ENCODE data around the gene ANK2.

- TF ChIP-seq EZH2 (IDR thresholded peaks at IDR 0.05; ENCODE audit: borderline replicate concordance, low read length), result no peak
- TF ChIP-seq, protein P1, sequence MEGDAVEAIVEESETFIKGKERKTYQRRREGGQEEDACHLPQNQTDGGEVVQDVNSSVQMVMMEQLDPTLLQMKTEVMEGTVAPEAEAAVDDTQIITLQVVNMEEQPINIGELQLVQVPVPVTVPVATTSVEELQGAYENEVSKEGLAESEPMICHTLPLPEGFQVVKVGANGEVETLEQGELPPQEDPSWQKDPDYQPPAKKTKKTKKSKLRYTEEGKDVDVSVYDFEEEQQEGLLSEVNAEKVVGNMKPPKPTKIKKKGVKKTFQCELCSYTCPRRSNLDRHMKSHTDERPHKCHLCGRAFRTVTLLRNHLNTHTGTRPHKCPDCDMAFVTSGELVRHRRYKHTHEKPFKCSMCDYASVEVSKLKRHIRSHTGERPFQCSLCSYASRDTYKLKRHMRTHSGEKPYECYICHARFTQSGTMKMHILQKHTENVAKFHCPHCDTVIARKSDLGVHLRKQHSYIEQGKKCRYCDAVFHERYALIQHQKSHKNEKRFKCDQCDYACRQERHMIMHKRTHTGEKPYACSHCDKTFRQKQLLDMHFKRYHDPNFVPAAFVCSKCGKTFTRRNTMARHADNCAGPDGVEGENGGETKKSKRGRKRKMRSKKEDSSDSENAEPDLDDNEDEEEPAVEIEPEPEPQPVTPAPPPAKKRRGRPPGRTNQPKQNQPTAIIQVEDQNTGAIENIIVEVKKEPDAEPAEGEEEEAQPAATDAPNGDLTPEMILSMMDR (IDR thresholded peaks at IDR 0.05; ENCODE audit: low read length), result no peak
Measured at GRCh38 chr4:113071805-113072204, 22.4 kb downstream of the ANK2 start.

Data from OCI-LY1 (cell line).